IgD-negative memory B cell (primary cell): Measurements from ENCODE around the gene CNOT6. TPM values are rescaled to one million over a fixed set of nuclear protein-coding genes. Genes with fewer than 3 reads are reported as not detected.
"Not testable (repeated sequence)": the region's sequence is repeated elsewhere in the genome, so short reads cannot be mapped to it uniquely, and the experiment has no call there.

Experiments used
- H3K27ac Mint-ChIP-seq, 3 donors: one replicate each; pipeline ENCODE4 v1.8.0; 2020 to 2022; ENCODE audit warnings: mild to moderate bottlenecking in 3 of 3, mixed read lengths in 3 of 3, moderate library complexity in 1 of 3
- H3K27me3 Mint-ChIP-seq: one replicate; pipeline ENCODE4 v1.8.0; 2021; ENCODE audit warnings: mixed read lengths
- H3K36me3 Mint-ChIP-seq: one replicate; pipeline ENCODE4 v1.8.0; 2020; ENCODE audit warnings: mild to moderate bottlenecking, mixed read lengths
- H3K4me1 Mint-ChIP-seq, 3 donors: one replicate each; pipeline ENCODE4 v1.8.0; 2020 to 2022; ENCODE audit warnings: mixed read lengths in 3 of 3, mild to moderate bottlenecking in 1 of 3
- H3K4me3 Mint-ChIP-seq, 4 donors: one replicate each; pipeline ENCODE4 v1.8.0; 2020 to 2022; ENCODE audit warnings: mild to moderate bottlenecking in 4 of 4, mixed read lengths in 4 of 4, moderate library complexity in 3 of 4
- H3K9me3 Mint-ChIP-seq, 3 donors: one replicate each; pipeline ENCODE4 v1.8.0; 2020 to 2021; ENCODE audit warnings: mixed read lengths in 3 of 3, mild to moderate bottlenecking in 1 of 3
- polyA plus RNA-seq: library from polyadenylated mRNA; unstranded; fragments of 300-500 nt; fragmentation: Illumina TruSeq; gene quantifications from one replicate; pipeline ENCODE4 v1.2.3, GENCODE V29; 2021

The CNOT6 gene
- polyA plus RNA-seq, 1 donor from 2014 or later = 6.3 TPM

- Mint-ChIP-seq H3K4me3 (no peak overlapping the region), H3K4me1 (peaks cover 0 to 2% (median 2%) of the 10 kb centered on the region in 3 donors), H3K36me3 (no peaks in the 10 kb centered on the region), H3K9me3 (peaks cover 0 to 3% (median 0%) of the 10 kb centered on the region in 3 donors), H3K27ac (no peak overlapping the region), H3K27me3 (peaks cover 5% of the 10 kb centered on the region)
These were observed 26.0 kb upstream of the CNOT6 start for GRCh38 chr5:180467989-180468731.

GRCh38 chr5:180468732-180469585 lies 25.2 kb upstream of the CNOT6 start:
- H3K27me3 Mint-ChIP-seq = peaks cover 5% of the 10 kb centered on the region
- H3K27ac Mint-ChIP-seq = no peak overlapping the region
- H3K36me3 Mint-ChIP-seq = no peaks in the 10 kb centered on the region
- H3K4me3 Mint-ChIP-seq = peak overlapping the region in 1 of 4 donors; percentile 39
- H3K4me1 Mint-ChIP-seq = peaks cover 0 to 2% (median 2%) of the 10 kb centered on the region in 3 donors
- peaks cover 0 to 3% (median 0%) of the 10 kb centered on the region in 3 donors for H3K9me3 Mint-ChIP-seq

- Mint-ChIP-seq H3K36me3 (no peaks in the 10 kb centered on the region), H3K4me1 (peaks cover 0 to 2% (median 2%) of the 10 kb centered on the region in 3 donors), H3K27me3 (peaks cover 5% of the 10 kb centered on the region), H3K27ac (no peak overlapping the region), H3K9me3 (peaks cover 0 to 2% (median 0%) of the 10 kb centered on the region in 3 donors), H3K4me3 (no peak overlapping the region)
These were observed 24.7 kb upstream of the CNOT6 start for GRCh38 chr5:180469586-180469865.

- Mint-ChIP-seq H3K4me1 (peaks cover 0 to 2% (median 2%) of the 10 kb centered on the region in 3 donors), H3K27me3 (peaks cover 5% of the 10 kb centered on the region), H3K36me3 (no peaks in the 10 kb centered on the region)
These were observed 24.3 kb upstream of the CNOT6 start for GRCh38 chr5:180469866-180470265.

DNA sequence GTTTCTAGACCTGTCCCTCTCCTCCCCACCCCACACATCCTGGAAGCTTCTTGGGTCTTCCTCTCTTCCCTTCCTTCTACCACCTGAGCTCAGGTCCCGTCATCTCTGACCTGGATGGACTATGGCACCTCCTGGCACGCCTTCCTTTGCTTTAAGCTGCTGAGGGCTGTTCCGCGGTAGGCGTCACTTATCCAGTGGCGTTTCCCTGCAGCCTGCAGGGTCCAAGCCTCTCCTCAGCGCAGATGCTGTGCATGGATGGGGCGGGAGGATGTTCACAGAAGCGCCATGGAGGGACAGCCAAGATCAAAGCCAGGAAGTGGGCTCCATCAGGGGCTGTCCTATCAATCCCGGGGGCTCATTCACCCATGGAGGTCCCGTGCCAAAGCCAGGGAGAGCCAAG lies 23.8 kb upstream of the CNOT6 start:
- peaks cover 5% of the 10 kb centered on the region for H3K27me3 Mint-ChIP-seq
- H3K27ac Mint-ChIP-seq = no peak overlapping the region
- peaks cover 0 to 2% (median 2%) of the 10 kb centered on the region in 3 donors for H3K4me1 Mint-ChIP-seq
- no peak overlapping the region for H3K4me3 Mint-ChIP-seq
- no peaks in the 10 kb centered on the region for H3K36me3 Mint-ChIP-seq
- no peaks in the 10 kb centered on the region for H3K9me3 Mint-ChIP-seq

More at GRCh38 chr5:180469866-180470265, 24.3 kb upstream of the CNOT6 start:
- no peak overlapping the region for H3K4me3 Mint-ChIP-seq
- no peak overlapping the region for H3K27ac Mint-ChIP-seq
- no peaks in the 10 kb centered on the region for H3K9me3 Mint-ChIP-seq

DNA sequence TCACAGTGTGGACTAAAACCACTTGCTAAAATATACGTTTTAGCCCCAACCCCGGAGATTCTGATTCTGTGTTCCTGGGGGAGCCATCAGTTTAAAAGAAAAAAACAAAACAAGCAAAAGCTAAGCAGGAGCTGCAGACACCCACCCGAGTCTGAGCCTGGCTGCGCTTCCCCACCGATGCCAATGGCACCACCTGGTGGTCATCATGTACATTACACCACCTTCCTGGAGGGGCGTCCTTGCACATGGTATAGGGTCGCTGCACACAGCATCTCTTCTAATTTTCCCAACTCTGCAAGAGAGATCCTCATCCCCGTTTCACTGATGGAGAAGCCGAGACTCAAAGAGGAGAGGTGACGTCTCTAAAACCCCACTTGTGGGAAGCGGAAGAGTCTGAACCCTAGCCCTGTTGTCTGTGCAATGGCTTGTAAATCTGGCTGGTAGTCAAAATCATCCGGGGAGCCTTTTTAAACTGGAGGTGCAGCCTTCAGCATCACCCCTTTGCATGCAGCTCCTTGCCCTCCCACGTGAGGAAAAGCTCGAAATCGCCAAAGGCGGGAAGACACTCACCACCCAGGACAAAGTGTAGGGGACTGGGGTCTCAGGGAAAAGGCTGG lies 23.1 kb upstream of the CNOT6 start:
- no peaks in the 10 kb centered on the region for H3K36me3 Mint-ChIP-seq
- peaks cover 0 to 2% (median 2%) of the 10 kb centered on the region in 3 donors for H3K4me1 Mint-ChIP-seq
- no peak overlapping the region for H3K4me3 Mint-ChIP-seq
- no peak overlapping the region for H3K27ac Mint-ChIP-seq
- peaks cover 5% of the 10 kb centered on the region for H3K27me3 Mint-ChIP-seq
- no peaks in the 10 kb centered on the region for H3K9me3 Mint-ChIP-seq

- H3K27ac Mint-ChIP-seq = no peak overlapping the region
These were observed 22.3 kb upstream of the CNOT6 start for GRCh38 chr5:180471866-180472265.

GRCh38 chr5:180472269-180472668 lies 21.9 kb upstream of the CNOT6 start:
- Mint-ChIP-seq H3K36me3 (no peaks in the 10 kb centered on the region), H3K27ac (no peak overlapping the region), H3K4me1 (peaks cover 0 to 2% (median 2%) of the 10 kb centered on the region in 3 donors)

More at GRCh38 chr5:180471866-180472265, 22.3 kb upstream of the CNOT6 start:
- Mint-ChIP-seq H3K36me3 (no peaks in the 10 kb centered on the region), H3K4me3 (no peak overlapping the region), H3K9me3 (no peaks in the 10 kb centered on the region), H3K4me1 (peaks cover 0 to 2% (median 2%) of the 10 kb centered on the region in 3 donors), H3K27me3 (peaks cover 5% of the 10 kb centered on the region)

DNA sequence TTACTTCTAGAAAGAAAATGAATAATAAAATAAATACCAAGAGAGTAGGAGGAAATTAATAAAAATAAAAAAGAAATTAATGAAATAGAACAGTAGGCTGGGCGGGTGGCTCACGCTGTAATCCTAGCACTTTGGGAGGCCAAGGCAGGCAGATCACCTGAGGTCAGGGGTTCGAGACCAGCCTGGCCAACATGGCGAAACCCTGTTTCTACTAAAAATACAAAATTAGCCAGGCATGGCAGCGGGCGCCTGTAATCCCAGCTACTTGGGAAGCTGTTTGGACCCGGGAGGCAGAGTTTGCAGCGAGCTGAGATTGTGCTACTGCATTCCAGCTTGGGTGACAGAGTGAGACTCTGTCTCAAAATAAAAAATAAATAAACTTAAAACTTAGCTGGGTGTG lies 20.8 kb upstream of the CNOT6 start:
- H3K9me3 Mint-ChIP-seq, H3K36me3 Mint-ChIP-seq, H3K27ac Mint-ChIP-seq, H3K4me3 Mint-ChIP-seq, H3K27me3 Mint-ChIP-seq, H3K4me1 Mint-ChIP-seq: not testable (repeated sequence)

More at GRCh38 chr5:180472269-180472668, 21.9 kb upstream of the CNOT6 start:
- Mint-ChIP-seq H3K4me3 (no peak overlapping the region), H3K9me3 (no peaks in the 10 kb centered on the region), H3K27me3 (peaks cover 5% of the 10 kb centered on the region)

DNA sequence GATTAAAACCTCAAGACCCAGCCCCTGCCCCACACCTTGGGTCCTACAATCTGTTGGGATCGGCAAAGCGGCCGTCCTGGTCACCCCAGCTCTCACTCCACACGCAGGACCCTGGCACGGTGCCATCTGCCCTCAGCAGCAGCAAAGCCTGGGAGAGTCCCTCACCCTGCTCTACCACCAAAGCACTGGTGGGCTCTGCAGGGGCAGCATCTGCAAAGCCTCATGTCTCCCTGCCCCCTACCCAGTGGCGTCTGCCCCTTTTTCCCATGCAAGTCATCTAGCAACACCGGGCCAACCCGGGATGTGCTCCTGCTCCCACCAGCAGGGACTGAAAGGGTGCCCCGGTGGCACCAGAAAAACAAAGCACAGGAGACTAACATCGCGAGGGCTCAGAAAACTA lies 19.6 kb upstream of the CNOT6 start:
- Mint-ChIP-seq H3K27ac (no peak overlapping the region), H3K9me3 (no peaks in the 10 kb centered on the region), H3K4me1 (peaks cover 0 to 2% (median 2%) of the 10 kb centered on the region in 3 donors), H3K4me3 (no peak overlapping the region), H3K36me3 (no peaks in the 10 kb centered on the region), H3K27me3 (peaks cover 5% of the 10 kb centered on the region)

GRCh38 chr5:180475969-180476524 lies 18.1 kb upstream of the CNOT6 start:
- not testable (repeated sequence) for H3K9me3 Mint-ChIP-seq, H3K36me3 Mint-ChIP-seq, H3K4me1 Mint-ChIP-seq, H3K27ac Mint-ChIP-seq, H3K27me3 Mint-ChIP-seq
- peak overlapping the region in 1 of 4 donors; percentile 34 for H3K4me3 Mint-ChIP-seq

DNA sequence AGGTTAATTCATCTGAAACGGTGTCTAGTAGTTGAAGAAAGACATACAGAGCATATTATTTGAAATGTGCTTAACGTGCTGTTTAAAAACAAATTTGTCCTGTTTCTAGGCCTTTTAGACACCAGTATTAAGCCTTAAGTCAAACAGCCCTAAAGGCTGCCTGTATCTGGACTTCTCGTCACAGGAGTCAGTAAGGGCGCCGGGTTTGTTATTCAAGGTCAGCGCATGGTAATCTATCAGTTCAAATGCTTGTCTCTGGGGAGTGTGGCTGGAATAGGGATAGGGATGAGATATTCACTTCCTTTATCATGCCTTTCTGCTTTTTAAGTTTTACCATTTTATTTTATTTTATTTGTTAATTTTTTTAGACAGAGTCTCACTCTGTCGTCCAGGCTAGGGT lies 9.4 kb upstream of the CNOT6 start:
- peak overlapping the region in 1 of 4 donors; percentile 52 for H3K4me3 Mint-ChIP-seq
- no peak overlapping the region for H3K27ac Mint-ChIP-seq
- no peaks in the 10 kb centered on the region for H3K9me3 Mint-ChIP-seq
- no peaks in the 10 kb centered on the region for H3K36me3 Mint-ChIP-seq
- peaks cover 6% of the 10 kb centered on the region for H3K27me3 Mint-ChIP-seq
- H3K4me1 Mint-ChIP-seq = no peaks in the 10 kb centered on the region

DNA sequence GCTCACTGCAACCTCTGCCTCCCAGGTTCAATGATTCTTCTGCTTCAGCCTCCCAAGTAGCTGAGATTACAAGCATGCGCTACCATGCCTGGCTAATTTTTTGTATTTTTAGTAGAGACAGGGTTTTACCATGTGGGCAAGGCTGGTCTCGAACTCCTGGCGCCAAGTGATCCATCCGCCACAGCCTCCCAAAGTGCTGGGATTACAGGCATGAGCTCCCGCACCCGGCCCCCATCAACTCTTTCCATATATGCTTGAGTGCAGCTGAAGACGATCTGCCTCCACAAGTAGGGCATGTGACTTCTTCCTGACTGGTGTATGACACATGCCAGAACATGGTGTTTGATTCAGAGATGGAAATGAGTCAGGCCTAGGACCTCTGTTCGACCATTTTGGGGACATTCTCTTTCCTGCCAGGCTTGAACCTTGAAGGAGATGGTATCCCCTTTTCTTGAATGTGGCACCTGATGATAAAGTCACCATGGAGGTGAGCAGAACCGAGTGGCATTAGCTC lies 7.5 kb upstream of the CNOT6 start:
- Mint-ChIP-seq H3K9me3 (no peaks in the 10 kb centered on the region), H3K4me3 (no peak overlapping the region), H3K36me3 (no peaks in the 10 kb centered on the region), H3K27me3 (peaks cover 6% of the 10 kb centered on the region), H3K4me1 (no peaks in the 10 kb centered on the region), H3K27ac (no peak overlapping the region)

- Mint-ChIP-seq H3K9me3 (no peaks in the 10 kb centered on the region), H3K27ac (no peak overlapping the region), H3K4me3 (no peak overlapping the region), H3K4me1 (no peaks in the 10 kb centered on the region), H3K36me3 (no peaks in the 10 kb centered on the region), H3K27me3 (peaks cover 6% of the 10 kb centered on the region)
These were observed 6.6 kb upstream of the CNOT6 start for GRCh38 chr5:180487556-180487955.

- Mint-ChIP-seq H3K36me3 (peaks cover 2% of the 10 kb centered on the region), H3K4me3 (peak overlapping the region in 2 of 4 donors; percentile 22 to 58), H3K27me3 (peaks cover 1% of the 10 kb centered on the region), H3K4me1 (peaks cover 12 to 15% (median 14%) of the 10 kb centered on the region in 3 donors), H3K27ac (no peak overlapping the region), H3K9me3 (no peaks in the 10 kb centered on the region)
These were observed 2.7 kb upstream of the CNOT6 start for GRCh38 chr5:180491496-180491895.
